ENCODE data around the gene PLEKHM3. TPM values are rescaled to one million over a fixed set of nuclear protein-coding genes. Genes with fewer than 3 reads are reported as not detected.
A peak's percentile ranks its signal among the peaks of the same experiment; 100 is the strongest.

PLEKHM3 gene
- total RNA-seq, 1 donor from 2014 or later: 20.9 TPM

- Histone ChIP-seq H3K4me3 (ENCODE audit: low read length in 3 of 3) (no peak overlapping the region), H3K4me1 (ENCODE audit: control insufficient read depth in 3 of 3, insufficient read depth in 3 of 3, low read length in 3 of 3) (peaks cover 15 to 18% (median 18%) of the 10 kb centered on the region in 3 donors), H3K9me3 (ENCODE audit: control insufficient read depth in 3 of 3, low read length in 3 of 3) (no peaks in the 10 kb centered on the region), H3K9ac (ENCODE audit: low read depth in 1 of 3, low read length in 3 of 3) (no peak overlapping the region), H3K27me3 (ENCODE audit: control insufficient read depth in 3 of 3, insufficient read depth in 3 of 3, low read length in 3 of 3) (no peaks in the 10 kb centered on the region), H3K36me3 (ENCODE audit: control insufficient read depth in 3 of 3, insufficient read depth in 3 of 3, low read length in 3 of 3) (peaks cover 0 to under 1% (median under 1%) of the 10 kb centered on the region in 3 donors), H3K27ac (ENCODE audit: low read depth, low read length) (no peak overlapping the region)
Observed at GRCh38 chr2:207772844-207773205, 252.5 kb downstream of the PLEKHM3 start.

- Histone ChIP-seq H3K27ac (ENCODE audit: low read depth, low read length) (no peak overlapping the region), H3K4me1 (ENCODE audit: control insufficient read depth in 3 of 3, insufficient read depth in 3 of 3, low read length in 3 of 3) (peaks cover 18 to 23% (median 22%) of the 10 kb centered on the region in 3 donors), H3K36me3 (ENCODE audit: control insufficient read depth in 3 of 3, insufficient read depth in 3 of 3, low read length in 3 of 3) (peaks cover 3 to 6% (median 6%) of the 10 kb centered on the region in 3 donors), H3K27me3 (ENCODE audit: control insufficient read depth in 3 of 3, insufficient read depth in 3 of 3, low read length in 3 of 3) (no peaks in the 10 kb centered on the region), H3K9ac (ENCODE audit: low read depth in 1 of 3, low read length in 3 of 3) (no peak overlapping the region), H3K9me3 (ENCODE audit: control insufficient read depth in 3 of 3, low read length in 3 of 3) (no peaks in the 10 kb centered on the region), H3K4me3 (ENCODE audit: low read length in 3 of 3) (no peak overlapping the region)
Observed at GRCh38 chr2:207772081-207772843, 253.1 kb downstream of the PLEKHM3 start.

GRCh38 chr2:207771421-207771820 is 253.9 kb downstream of the PLEKHM3 start:
- Histone ChIP-seq H3K27ac (ENCODE audit: low read depth, low read length) (no peak overlapping the region), H3K4me3 (ENCODE audit: low read length in 3 of 3) (peak overlapping the region in 1 of 3 donors; percentile 92), H3K27me3 (ENCODE audit: control insufficient read depth in 3 of 3, insufficient read depth in 3 of 3, low read length in 3 of 3) (no peaks in the 10 kb centered on the region), H3K9ac (ENCODE audit: low read depth in 1 of 3, low read length in 3 of 3) (no peak overlapping the region), H3K4me1 (ENCODE audit: control insufficient read depth in 3 of 3, insufficient read depth in 3 of 3, low read length in 3 of 3) (peaks cover 20 to 26% (median 22%) of the 10 kb centered on the region in 3 donors), H3K36me3 (ENCODE audit: control insufficient read depth in 3 of 3, insufficient read depth in 3 of 3, low read length in 3 of 3) (peaks cover 5 to 9% (median 9%) of the 10 kb centered on the region in 3 donors), H3K9me3 (ENCODE audit: control insufficient read depth in 3 of 3, low read length in 3 of 3) (no peaks in the 10 kb centered on the region)

Small RNA genes lying within 50 kb of the gene (small RNA-seq; reads per million reads assigned to genes)
- gene RNA5SP116: not detected
- not detected for gene RNU6-360P

Other genes with a start within 250 kb of the PLEKHM3 start
- gene CRYGD, start 99.0 kb upstream of the PLEKHM3 start, total RNA-seq: not detected
- not detected for gene CRYGC, start 104.3 kb upstream of the PLEKHM3 start, total RNA-seq
- not detected for gene CRYGB, start 120.6 kb upstream of the PLEKHM3 start, total RNA-seq
- not detected for gene CRYGA, start 138.1 kb upstream of the PLEKHM3 start, total RNA-seq
- not detected for gene C2orf80, start 164.5 kb upstream of the PLEKHM3 start, total RNA-seq
- 65.2 TPM for gene IDH1, start 229.5 kb upstream of the PLEKHM3 start, total RNA-seq
- gene PIKFYVE, start 240.7 kb upstream of the PLEKHM3 start, total RNA-seq: 22.4 TPM